OCI-LY3 (cell line): ENCODE measurements around the gene DYRK1A.

Experiments
- EZH2phosphoT487 ChIP-seq: fragments of 200-600 bp; shearing (Covaris generic); IDR thresholded peaks from 2 replicates; pipeline ENCODE4 v1.6.1; 2018; ENCODE audit warnings: antibody characterized with exemption, mixed run types, low read depth
- TF ChIP-seq, protein P1 (sequence below): fragments of 200-600, 300-600 bp; sonication (generic); IDR thresholded peaks from 2 replicates; pipeline ENCODE4 v1.5.1; 2014; ENCODE audit warnings: antibody characterized with exemption, low read length, low read depth

DNA sequence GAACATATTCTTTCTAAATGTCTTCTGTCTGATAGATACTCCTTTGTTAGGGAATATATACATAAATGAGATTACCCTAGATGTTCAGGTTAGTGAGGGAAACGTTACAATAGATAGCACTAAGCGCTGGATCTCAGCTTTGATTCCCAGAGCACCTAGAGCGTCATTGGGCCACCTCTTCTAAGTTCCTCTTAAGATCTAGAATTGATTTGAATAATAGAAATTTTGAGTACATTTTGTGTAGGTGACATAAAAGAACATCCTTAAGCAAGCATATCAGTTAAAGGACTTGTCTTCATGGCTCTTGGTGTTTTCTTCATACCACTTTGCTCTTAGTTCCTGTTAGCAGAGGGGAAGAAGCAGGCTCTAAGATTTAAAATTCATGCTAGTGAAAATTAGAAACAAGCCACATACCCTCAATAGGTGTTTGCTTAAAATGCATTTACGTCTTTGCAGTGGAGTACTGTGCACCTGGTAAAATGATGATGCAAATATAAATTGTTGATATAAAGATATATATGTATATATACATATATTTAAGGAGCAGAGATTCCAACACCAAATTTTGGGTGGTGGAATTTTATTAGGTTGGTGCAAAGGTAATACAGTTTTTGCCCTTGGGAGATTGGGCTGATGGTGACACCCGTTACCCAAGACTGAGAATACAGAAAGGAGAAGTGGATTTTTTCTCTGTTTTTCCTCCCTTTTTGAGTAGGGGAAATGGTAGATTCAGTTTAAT is 47.1 kb downstream of the DYRK1A start:
- TF ChIP-seq, protein P1, sequence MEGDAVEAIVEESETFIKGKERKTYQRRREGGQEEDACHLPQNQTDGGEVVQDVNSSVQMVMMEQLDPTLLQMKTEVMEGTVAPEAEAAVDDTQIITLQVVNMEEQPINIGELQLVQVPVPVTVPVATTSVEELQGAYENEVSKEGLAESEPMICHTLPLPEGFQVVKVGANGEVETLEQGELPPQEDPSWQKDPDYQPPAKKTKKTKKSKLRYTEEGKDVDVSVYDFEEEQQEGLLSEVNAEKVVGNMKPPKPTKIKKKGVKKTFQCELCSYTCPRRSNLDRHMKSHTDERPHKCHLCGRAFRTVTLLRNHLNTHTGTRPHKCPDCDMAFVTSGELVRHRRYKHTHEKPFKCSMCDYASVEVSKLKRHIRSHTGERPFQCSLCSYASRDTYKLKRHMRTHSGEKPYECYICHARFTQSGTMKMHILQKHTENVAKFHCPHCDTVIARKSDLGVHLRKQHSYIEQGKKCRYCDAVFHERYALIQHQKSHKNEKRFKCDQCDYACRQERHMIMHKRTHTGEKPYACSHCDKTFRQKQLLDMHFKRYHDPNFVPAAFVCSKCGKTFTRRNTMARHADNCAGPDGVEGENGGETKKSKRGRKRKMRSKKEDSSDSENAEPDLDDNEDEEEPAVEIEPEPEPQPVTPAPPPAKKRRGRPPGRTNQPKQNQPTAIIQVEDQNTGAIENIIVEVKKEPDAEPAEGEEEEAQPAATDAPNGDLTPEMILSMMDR, result no peak
- no peak for TF ChIP-seq EZH2phosphoT487
